NCI-H128 (cell line): Measurements from ENCODE around the gene DPP10.
"Not testable (repeated sequence)": the region's sequence is repeated elsewhere in the genome, so short reads cannot be mapped to it uniquely, and the experiment has no call there.

Experiments
- DNase-seq: peaks from one replicate; lab custom pipeline; 2025; ENCODE audit not compliant: unreplicated experiment; lab: John Stamatoyannopoulos, UW

The DPP10 gene

DNA sequence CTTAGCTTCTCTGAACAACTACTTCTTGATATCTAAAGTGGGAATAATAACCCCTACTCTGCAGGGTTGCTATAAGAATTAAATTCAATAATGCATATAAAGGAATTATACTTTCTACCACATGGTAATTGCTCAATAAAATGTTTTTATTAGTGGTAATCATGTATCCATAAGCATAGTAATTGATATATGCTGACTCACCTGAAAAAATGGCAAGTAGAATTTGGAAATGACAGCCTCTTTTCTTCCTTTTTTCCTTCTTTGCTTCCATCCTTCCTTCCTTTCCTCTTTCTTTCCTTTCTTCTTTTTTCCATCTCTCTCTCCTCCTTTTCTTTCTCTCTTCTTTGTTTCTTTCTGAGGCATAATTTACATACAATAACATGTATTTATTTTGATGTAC is 65.3 kb downstream of the DPP10 start:
- no peak for DNase-seq

DNA sequence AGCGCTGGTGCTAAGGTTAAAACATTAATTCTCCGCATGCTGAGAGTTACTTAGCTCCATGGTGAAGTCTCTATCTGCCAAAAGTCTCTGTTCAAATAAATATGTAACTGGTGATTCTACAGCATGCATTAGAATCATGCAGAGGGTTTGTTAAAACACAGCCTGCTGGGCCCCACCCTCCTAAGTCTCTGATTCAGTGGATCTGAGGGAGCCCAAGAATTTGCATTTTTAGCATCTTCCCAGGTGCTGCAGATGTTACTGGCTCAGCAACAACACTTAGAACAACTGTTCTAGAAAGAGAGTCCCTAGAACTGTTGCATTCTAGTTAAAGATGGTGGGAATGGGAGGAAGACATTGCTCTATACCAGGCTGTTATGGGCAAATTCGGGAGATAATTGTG is 73.4 kb downstream of the DPP10 start:
- no peak for DNase-seq

DNA sequence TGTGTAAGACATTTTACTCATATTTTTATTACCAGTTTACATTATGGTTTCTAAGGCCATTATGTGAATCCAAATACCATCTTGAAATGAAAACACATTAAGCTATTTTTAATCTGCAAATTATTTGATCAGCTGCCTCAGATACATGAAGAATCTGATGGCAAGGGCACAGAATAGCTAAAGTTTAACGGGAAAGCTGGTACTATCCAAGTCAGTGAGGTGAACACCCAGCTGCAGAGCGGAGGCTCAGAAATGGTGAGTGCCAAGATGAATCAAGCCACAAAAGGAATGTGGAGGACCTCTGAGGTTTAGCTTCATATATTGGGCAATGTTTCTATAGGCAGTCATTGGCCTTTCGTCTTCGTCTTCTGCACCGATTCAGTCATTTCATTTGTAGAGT is 75.1 kb downstream of the DPP10 start:
- DNase-seq: no peak

DNA sequence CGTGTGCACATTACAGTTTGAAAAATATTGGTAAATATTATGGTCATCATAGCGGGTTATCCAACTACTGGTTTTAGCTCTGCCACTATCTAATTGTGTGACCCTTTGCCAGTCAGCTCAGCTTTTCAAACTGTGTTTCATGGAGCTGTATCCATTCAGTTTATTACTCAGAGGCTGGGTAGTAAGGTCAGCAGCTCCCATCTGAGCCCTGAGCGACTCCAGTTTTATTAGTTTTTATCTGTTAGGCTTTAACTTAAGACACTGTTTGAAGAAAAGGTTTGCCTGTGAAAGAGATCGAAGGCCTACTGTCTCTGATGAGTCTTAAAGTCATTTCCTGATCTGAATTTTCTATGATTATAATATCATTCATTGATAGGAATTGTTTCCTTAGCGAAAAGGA is 76.3 kb downstream of the DPP10 start:
- no peak for DNase-seq

DNA sequence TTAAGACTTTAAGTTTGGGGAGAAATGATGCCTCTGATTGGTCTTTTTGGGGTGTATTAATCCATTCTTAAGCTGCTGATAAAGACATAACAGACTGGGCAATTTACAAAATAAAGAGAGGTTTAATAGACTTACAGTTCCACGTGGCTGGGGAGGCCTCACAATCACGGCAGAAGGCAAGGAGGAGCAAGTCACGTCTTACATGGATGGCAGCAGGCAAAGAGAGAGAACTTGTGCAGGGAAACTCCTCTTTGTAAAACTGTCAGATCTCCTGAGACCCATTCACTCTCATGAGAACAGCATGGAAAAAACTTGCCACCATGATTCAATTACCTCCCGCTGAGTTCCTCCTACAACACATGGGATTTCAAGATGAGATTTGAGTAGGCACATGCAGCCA is 80.2 kb downstream of the DPP10 start:
- not testable (repeated sequence) for DNase-seq

DNA sequence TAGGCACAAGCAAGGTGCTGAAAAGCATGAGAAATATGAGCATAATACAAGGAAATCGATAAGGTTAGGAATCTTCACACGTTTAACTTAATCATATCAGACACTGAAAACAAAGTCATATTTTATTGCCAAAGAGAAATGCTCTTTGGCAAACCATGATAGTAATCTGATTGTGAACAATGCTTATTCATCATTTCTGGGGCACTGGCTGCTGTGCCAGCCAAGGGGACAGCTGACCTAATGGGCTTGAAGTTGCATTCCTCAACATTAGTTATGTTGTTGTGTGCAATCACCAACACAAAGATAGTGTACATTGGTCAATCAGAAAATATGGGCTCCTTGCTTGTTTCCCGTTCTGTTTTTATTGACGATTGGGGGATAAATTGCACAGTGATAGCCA is 83.5 kb downstream of the DPP10 start:
- no peak for DNase-seq

DNA sequence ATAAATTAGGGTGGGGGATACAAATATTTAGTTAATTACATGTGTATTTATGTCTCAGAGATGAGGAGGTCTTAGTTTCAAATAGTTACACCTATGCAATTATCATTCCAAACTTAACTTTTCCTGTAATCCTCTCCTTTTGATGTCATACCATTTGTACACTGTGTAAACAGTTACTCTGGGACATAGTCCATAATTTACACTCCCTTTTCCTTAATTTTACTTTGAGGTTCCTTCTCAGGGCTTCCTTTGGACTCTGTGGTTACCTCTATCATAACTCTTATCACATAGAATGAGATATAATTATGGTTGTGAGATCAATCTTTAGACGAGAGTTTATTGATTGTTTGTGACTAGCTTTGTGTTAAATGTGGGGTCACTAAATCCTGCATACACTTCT is 84.4 kb downstream of the DPP10 start:
- DNase-seq: no peak

DNA sequence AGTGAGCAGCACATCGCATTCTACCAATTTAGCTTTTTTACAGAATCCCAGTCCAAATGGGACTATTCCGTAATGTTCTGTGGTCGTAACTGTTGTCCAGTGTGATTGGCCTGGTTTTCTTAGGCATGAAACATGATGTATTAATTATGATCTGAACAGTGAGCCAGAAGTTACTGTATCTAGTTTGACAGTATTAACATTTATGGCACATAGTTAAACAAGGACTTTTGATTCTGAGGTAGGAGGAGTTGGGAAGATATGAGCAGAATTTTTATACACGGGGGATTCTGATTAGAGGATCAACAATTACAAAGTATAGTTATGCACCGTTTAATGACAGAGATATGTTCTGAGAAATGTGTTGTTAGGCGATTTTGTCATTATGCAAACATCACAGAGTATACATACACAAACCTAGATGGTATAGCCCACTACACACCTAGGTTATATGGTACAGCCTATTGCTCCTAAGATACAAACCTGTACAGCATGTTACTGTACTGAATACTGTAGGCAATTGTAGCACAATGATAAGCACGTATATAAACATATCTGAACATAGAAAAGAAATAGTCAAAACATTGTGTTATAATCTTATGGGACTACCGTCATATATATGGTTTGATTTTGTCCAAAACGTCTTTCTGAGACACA is 85.0 kb downstream of the DPP10 start:
- no peak for DNase-seq

DNA sequence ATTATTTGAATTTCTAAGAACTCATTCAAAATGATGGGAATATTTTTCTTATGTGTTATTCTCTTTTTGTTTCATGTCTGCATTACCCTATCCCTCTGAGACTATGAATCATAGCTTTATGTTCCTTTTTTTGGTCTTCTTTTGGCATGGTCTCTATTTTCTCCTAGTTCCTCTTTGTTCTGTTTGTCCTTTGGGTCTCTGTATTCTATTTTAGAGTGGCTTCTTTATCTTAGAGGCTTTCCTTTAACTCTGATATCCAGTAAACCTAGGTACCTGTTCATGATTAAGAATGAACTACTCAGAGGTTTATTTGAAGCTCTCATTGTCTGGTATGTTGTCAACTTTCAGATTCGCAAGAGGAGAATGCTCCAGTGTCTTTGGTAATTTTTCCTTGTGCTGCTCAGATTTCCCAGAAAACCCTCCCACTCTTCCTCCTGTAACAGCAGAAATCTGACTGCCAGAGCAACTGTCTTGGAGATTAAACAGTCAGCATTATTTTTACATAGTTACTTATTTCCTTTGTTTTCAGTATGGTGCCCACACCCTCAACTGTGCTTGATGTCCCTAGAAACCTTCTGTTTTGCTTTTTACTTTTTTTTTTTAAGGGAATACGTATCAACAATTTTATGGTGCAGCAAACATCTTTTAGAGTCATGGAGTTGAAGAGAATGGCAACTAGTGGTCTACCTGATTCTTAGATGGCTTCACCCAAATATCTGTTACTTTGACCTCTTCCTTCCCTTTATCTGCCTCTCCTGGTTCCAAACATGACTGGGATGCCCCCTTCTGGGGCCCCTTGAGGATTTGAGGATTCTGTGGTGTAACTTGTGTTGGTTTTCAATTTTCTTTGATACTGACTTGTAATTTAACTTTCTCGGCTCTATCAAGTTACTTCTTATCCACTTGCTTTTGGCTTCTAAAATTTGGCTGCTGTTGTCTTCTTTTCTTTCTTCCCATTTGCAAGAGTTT is 92.0 kb downstream of the DPP10 start:
- no peak for DNase-seq

DNA sequence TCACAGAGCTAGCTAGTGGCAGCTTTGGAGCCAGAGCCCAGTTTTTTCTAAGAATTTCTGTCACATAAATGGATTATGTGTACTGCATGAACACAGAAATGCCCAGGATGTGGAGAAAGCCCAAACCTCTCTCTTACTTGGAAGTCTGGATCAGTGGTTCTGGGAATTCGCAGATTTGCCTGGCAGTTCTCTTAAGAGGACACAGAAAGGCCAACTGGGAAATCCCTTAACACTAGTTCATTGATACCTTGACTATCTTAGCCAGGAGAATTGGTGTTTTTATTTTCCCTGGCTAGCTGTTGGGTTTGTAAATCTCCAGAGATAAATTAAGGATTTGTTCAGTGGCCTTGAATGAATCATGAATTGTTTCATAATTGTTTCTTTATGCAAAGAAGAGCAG is 95.3 kb downstream of the DPP10 start:
- DNase-seq: no peak

DNA sequence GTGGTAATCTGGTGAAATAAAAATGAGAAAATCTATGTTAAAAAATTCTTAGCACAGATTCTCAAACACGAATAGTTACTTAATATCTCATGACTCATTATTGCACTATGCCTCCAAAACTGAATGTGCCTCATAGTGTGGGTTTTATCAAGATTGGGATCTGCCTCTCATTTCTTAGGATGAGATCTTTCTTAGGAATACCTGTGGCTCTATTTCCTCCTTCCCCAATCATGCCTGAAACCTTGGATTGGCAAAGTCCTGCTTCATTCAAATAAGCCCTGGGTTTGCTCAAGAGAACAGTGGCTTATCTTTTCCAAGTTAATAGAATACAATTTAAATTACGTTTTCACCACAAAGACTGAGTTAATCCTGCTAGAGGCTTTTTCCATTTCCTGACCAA is 100.3 kb downstream of the DPP10 start:
- no peak for DNase-seq

DNA sequence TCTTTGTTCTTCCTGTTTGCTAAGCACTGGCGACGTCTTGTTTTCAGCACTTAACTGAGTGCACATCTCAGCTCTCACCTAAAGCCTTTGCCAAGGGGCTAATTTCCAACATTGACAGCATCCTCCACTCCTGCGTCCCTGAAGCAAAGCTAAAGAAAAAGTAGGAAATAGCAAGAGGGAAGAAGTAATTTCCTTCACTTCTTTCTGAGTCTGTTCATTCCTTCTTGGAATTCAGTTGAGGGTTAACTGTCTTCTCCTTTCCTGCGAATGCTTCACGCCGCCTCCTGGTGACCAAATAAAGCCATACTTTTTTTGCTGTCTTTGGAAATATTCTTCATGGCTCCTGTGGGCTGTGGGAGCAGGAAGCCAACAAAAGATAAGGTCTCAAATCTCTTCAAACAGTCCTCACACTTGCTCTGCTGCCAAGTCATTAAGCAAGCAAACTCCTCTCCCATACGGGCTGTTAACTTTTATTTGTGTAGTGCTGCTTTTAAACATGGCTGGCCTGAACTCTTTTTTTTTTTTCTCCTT is 100.9 kb downstream of the DPP10 start:
- DNase-seq: no peak

DNA sequence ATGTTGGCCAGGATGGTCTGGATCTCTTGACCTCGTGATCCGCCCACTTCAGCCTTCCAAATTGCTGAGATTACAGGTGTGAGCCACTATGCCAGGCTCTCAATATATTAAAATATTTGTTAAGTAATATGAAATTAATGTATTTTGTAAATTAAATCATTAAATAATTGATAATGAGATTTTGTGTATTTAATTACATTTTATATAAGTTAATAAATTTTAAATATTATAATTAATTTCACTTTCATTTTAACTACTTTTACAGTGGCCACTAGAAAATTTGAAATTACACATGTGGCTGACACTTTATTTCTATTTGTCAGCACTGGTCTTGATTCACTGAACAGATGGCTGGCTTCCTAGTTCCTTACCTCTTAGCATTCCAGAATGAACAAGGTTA is 102.6 kb downstream of the DPP10 start:
- no peak for DNase-seq

DNA sequence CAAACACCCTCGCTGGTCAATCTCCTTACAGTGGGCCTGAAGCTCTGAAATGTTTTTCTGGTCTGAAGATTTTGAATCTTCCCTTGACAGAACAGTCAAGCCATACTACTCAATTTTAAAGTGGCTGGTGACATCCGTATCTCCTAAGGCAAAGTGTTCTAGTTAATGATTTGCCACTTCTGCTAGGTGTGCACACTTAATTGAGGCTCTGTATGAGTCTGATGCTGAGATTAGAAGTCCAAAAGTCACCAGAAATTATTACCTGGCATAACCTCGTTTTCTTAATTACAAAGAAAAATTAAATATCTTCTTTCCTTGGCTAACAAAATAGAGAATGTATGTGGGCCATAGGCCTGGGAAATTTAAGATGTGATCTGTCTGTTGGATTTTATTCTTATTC is 104.1 kb downstream of the DPP10 start:
- DNase-seq: no peak

DNA sequence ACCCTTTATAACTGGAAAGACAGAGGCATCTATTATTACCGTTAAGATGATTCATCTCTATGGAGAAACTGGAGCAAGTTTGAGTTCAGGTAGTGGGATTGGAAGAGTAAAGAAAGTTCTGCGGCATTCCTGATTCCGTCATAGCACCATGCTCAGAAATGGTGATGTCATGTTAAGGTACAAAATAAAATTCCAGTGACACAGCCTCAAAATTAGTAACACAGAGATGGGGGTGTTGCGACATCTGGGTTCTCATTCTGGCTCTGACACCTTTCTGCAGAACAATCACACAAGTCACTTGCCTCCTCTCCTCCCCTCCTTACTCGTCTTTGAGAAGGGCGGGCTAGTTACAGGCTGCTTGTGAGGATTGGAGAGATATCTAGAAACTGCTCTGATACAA is 105.7 kb downstream of the DPP10 start:
- DNase-seq: no peak

DNA sequence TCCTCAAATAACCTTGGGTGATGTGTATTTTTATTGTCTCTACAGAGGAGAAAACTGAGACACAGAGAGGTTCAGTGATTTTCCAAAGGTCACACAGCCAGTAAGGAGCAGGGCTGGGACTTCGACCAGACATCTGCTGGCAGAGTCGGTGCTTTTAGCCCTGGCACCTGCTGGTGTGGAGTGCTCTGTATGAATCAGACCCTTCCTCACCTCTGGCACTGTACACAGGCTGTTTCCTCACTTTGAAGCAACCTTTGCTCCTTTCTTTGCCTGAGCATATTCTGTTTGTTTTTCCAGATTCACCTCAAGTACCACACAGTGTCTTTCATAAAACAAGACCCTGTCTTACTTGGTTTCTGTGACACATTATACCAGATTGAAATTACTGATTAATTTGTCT is 107.9 kb downstream of the DPP10 start:
- no peak for DNase-seq

DNA sequence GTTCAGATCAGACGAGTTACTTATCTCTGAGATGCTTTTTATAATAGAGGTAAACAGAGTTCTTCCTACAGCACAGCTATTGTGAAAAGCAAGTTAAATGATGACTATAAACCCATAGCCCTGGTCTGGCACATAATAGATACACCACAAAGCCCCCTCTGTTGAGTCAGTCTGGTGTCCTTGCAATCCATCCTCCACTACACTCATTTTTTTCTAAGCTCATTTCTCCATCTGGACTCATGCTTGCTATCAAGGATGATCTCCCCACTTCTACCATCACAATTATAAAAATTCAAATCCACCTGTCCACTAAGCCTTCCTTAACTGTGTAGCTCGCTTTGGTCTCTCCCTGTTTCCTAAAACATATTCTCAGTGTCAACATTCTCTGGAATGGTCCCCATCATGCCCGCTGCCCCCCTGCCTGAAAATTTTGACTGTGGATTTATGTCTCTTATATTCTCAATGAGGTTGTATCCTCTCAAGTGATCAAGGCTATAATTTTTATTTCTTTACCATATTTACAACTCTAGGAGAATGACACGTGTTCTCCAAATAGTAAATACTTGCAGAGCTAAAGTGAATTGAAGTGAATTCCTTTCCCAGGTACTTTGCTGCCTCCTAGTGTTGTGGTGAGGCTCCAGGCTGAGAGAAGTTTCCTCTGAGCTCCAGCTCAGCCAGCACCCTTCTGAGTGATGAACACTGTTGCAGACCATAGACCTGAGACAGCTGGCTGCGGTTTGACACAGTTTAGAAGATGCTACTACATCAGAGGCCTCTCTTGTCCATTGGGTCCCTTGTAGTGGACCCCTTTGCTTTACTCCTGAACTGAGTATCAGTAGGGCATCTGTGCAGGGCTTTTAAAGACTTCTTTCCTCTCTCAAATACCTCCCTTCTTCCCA is 108.7 kb downstream of the DPP10 start:
- DNase-seq: peak; percentile 37

DNA sequence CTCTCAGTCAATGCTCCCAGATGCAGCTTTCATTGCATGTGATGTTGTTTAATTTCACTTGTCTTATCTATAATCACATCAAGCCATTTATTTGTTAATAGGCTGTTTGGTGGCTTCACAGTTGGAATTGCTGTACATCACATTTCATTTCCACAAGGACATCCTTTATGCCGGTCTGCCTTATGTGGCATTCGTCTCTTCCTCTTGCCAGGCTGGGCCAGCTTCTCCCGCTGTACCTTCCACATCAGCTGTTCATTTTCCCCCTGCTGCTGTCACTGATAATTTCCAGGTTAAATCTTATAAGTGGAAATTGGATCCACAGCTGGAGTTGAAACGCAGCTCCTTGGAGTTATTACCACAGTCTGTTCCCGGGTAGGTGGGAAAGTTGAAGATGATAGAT is 110.6 kb downstream of the DPP10 start:
- DNase-seq: no peak

DNA sequence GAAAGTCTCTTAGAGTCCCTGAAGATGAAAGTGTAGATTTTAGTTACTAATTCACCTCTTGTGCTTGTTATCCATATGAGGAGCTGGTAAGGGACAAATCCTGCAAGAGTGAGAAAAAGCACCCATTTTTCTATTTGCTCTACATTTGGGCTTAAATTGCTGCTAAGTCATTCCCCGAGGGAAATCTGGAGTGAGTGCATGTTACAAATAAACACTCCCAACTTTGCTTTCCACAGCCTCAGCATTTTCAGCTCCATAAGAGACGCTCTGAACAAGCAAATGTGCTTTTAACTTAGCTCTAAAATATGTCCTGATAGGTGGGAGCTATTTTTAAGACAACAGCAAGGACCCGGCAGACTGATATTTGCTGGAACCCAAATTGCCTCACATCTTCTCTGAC is 126.7 kb downstream of the DPP10 start:
- no peak for DNase-seq

DNA sequence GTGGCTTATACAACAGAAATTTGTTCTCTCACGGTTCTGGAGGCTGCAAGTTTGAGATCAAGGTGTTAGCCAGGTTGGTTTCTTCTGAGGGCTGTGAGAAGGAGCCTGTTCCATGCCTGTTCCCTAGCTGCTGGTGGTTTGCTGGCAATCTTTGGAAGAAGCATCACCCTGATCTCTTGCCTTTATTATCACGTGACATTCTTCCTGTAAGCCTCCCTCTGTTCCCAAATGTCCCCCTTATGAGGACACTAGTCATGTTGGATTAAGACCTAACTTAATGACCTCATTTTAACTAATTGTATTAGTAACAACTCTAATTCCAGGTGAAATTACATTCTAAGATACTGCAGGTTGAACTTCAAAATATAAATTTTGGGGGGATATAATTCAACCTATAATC is 135.2 kb downstream of the DPP10 start:
- DNase-seq: no peak

DNA sequence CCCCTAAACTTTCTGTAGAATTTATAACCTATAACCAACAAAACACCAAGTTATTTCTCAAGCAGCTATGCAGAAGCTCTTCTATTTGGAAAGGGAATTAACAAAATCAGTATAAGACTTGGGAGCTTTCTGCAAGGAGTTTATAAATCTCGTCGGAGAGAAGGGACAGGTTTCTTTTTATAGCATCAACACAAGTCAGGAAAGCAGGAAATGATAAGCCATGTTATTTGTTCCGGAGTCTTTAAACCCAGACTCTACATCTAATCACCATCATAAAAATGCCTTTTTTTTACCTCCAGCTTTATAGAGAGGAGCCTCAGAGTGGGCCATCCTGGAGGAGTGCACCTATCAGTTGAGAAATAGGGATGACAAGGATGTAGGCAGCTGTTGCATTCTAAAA is 137.1 kb downstream of the DPP10 start:
- no peak for DNase-seq
